WTC11 (cell line): ENCODE results near the gene IVNS1ABP. TPM values are rescaled to one million over a fixed set of nuclear protein-coding genes. Genes with fewer than 3 reads are reported as not detected.

ENCODE experiments used
- ATAC-seq: fragments of 200-7000 bp; cut with Tn5 transposase; 2 replicates; pipeline ENCODE4 v1.10.0; 2021; ENCODE audit warnings: mild to moderate bottlenecking, moderate library complexity
- CTCF ChIA-PET: fragments of 300-600 bp; sonication (Branson Sonifier 250); formaldehyde crosslinking; loops from one replicate; lab custom pipeline; 2021; ENCODE audit warnings: antibody characterized with exemption; lab: Charles Lee
- POLR2A ChIA-PET: fragments of 350-600 bp; sonication (Branson Sonifier 250); formaldehyde crosslinking; loops from one replicate; lab custom pipeline; 2021; ENCODE audit warnings: antibody characterized with exemption; lab: Charles Lee
- DNase-seq: peaks from one replicate; pipeline ENCODE4 v3.0.0; 2021; ENCODE audit warnings: low spot score
- H3K27ac Mint-ChIP-seq: 2 replicates; pipeline ENCODE4 v1.8.0; 2021; ENCODE audit warnings: mixed read lengths
- H3K27me3 Mint-ChIP-seq: 2 replicates; pipeline ENCODE4 v1.8.0; 2021; ENCODE audit warnings: low read depth, mild to moderate bottlenecking, moderate library complexity, mixed read lengths
- H3K36me3 Mint-ChIP-seq: 2 replicates; pipeline ENCODE4 v1.8.0; 2021; ENCODE audit warnings: mixed read lengths
- H3K4me1 Mint-ChIP-seq: 2 replicates; pipeline ENCODE4 v1.8.0; 2022; ENCODE audit warnings: mixed read lengths
- H3K4me3 Mint-ChIP-seq: 2 replicates; pipeline ENCODE4 v1.8.0; 2021; ENCODE audit warnings: mild to moderate bottlenecking, moderate library complexity, mixed read lengths
- H3K9me3 Mint-ChIP-seq: 2 replicates; pipeline ENCODE4 v1.8.0; 2021; ENCODE audit warnings: mixed read lengths
- CBFB ChIP-seq: sonication (generic); formaldehyde crosslinking; IDR thresholded peaks from 2 replicates; pipeline ENCODE4 v1.8.1; 2022; ENCODE audit warnings: mild to moderate bottlenecking, low read depth, missing genetic modification reagents
- CREB1 ChIP-seq: sonication (generic); formaldehyde crosslinking; IDR thresholded peaks from 2 replicates; pipeline ENCODE4 v1.8.0; 2023; ENCODE audit warnings: mild to moderate bottlenecking, missing genetic modification reagents
- MXD4 ChIP-seq: fragments of 250-450 bp; sonication (Bioruptor Pico); IDR thresholded peaks from 2 replicates; pipeline ENCODE4 v1.8.0; 2021; ENCODE audit warnings: mild to moderate bottlenecking, moderate library complexity, borderline replicate concordance
- NR1H2 ChIP-seq: sonication (generic); formaldehyde crosslinking; IDR thresholded peaks from 2 replicates; pipeline ENCODE4 v1.9.0; 2021; ENCODE audit warnings: mild to moderate bottlenecking, moderate library complexity, missing genetic modification reagents
- OVOL2 ChIP-seq: fragments of 250-450 bp; sonication (Bioruptor Pico); IDR thresholded peaks from 2 replicates; pipeline ENCODE4 v1.9.0; 2021; ENCODE audit warnings: mild to moderate bottlenecking, borderline replicate concordance
- SMAD4 ChIP-seq: sonication (generic); formaldehyde crosslinking; IDR thresholded peaks from 2 replicates; pipeline ENCODE4 v1.8.0; 2022; ENCODE audit warnings: mild to moderate bottlenecking, missing genetic modification reagents
- SP1 ChIP-seq: sonication (generic); formaldehyde crosslinking; conservative IDR thresholded peaks from 2 replicates; pipeline ENCODE4 v1.8.1; 2022; ENCODE audit warnings: missing genetic modification reagents
- TEAD1 ChIP-seq: sonication (generic); formaldehyde crosslinking; IDR thresholded peaks from 2 replicates; pipeline ENCODE4 v1.8.0; 2022; ENCODE audit warnings: mild to moderate bottlenecking, missing genetic modification reagents
- TP53 ChIP-seq: sonication (generic); formaldehyde crosslinking; IDR thresholded peaks from 2 replicates; pipeline ENCODE4 v1.8.1; 2023; ENCODE audit warnings: mild to moderate bottlenecking, missing genetic modification reagents
- ZNF121 ChIP-seq: sonication (generic); formaldehyde crosslinking; IDR thresholded peaks from 2 replicates; pipeline ENCODE4 v1.8.0; 2023; ENCODE audit warnings: missing genetic modification reagents
- ZNF219 ChIP-seq: sonication (generic); formaldehyde crosslinking; IDR thresholded peaks from 2 replicates; pipeline ENCODE4 v1.8.0; 2023; ENCODE audit warnings: missing genetic modification reagents, mild to moderate bottlenecking, borderline replicate concordance
- ZNF396 ChIP-seq: fragments of 250-450 bp; sonication (Bioruptor Pico); IDR thresholded peaks from 2 replicates; pipeline ENCODE4 v1.8.0; 2021; ENCODE audit warnings: mild to moderate bottlenecking, moderate library complexity, borderline replicate concordance
- total RNA-seq: library from RNA; stranded (reverse); gene quantifications from 3 replicates; pipeline ENCODE4 v1.2.3, GENCODE V29; 2021
- TF ChIP-seq, protein P1 (sequence below): sonication (generic); formaldehyde crosslinking; IDR thresholded peaks from 2 replicates; pipeline ENCODE4 v1.8.1; 2023; ENCODE audit warnings: mild to moderate bottlenecking, missing genetic modification reagents, moderate library complexity
- TF ChIP-seq, protein P2 (sequence below): sonication (generic); formaldehyde crosslinking; conservative IDR thresholded peaks from 2 replicates; pipeline ENCODE4 v1.8.1; 2022; ENCODE audit warnings: mild to moderate bottlenecking, missing genetic modification reagents
- TF ChIP-seq, protein P3 (sequence below): sonication (generic); formaldehyde crosslinking; IDR thresholded peaks from 2 replicates; pipeline ENCODE4 v1.8.0; 2023; ENCODE audit warnings: mild to moderate bottlenecking, missing genetic modification reagents
- TF ChIP-seq, protein P4 (sequence below): sonication (generic); formaldehyde crosslinking; IDR thresholded peaks from 2 replicates; pipeline ENCODE4 v1.8.1; 2022; ENCODE audit warnings: mild to moderate bottlenecking, missing genetic modification reagents, moderate library complexity, borderline replicate concordance
- TF ChIP-seq, protein P5 (sequence below): sonication (generic); formaldehyde crosslinking; IDR thresholded peaks from 2 replicates; pipeline ENCODE4 v1.8.1; 2023; ENCODE audit warnings: mild to moderate bottlenecking, moderate library complexity, missing genetic modification reagents
- TF ChIP-seq, protein P6 (sequence below): fragments of 250-450 bp; sonication (Bioruptor Pico); IDR thresholded peaks from 2 replicates; pipeline ENCODE4 v1.9.0; 2021; ENCODE audit warnings: moderate library complexity, mild to moderate bottlenecking, inconsistent platforms, borderline replicate concordance
- TF ChIP-seq, protein P7 (sequence below): sonication (generic); formaldehyde crosslinking; IDR thresholded peaks from 2 replicates; pipeline ENCODE4 v1.8.1; 2022; ENCODE audit warnings: low read depth, mild to moderate bottlenecking, moderate library complexity, missing genetic modification reagents, borderline replicate concordance
- TF ChIP-seq, protein P8 (sequence below): sonication (generic); formaldehyde crosslinking; conservative IDR thresholded peaks from 2 replicates; pipeline ENCODE4 v1.8.1; 2023; ENCODE audit warnings: mild to moderate bottlenecking, low read depth, missing genetic modification reagents, moderate library complexity
- TF ChIP-seq, protein P9 (sequence below): sonication (generic); formaldehyde crosslinking; IDR thresholded peaks from 2 replicates; pipeline ENCODE4 v1.8.0; 2022; ENCODE audit warnings: mild to moderate bottlenecking, missing genetic modification reagents

IVNS1ABP gene
- total RNA-seq, 1 experiment from 2014 or later = 159 TPM

DNA sequence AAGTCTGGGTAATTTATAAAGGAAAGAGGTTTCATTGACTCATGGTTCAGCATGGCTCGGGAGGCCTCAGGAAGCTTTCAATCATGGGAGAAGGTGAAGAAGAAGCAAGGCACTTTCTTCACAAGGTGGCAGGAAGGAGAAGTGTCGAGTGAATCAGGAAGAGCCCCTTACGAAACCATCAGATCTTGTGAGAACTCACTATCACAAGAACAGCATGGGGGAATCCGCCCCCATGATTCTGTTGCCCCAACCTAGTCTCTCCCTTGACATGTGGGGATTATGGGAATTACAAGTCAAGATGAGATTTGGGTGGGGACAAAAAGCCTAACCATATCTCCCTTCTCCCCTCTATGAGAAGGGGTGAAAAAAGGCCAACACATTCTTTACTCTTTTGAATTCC, 11.2 kb upstream of the IVNS1ABP start:
- H3K9me3 Mint-ChIP-seq = no peaks in the 10 kb centered on the region
- no peak overlapping the region for H3K4me3 Mint-ChIP-seq
- CTCF ChIA-PET = no interaction called here
- DNase-seq = no peak
- peaks cover 11% of the 10 kb centered on the region for H3K4me1 Mint-ChIP-seq
- no peak overlapping the region for H3K27ac Mint-ChIP-seq
- H3K36me3 Mint-ChIP-seq = no peaks in the 10 kb centered on the region
- no peak for ATAC-seq
- TF ChIP-seq MXD4 (CRISPR knock-in tag) (no peak), CBFB (CRISPR knock-in tag) (no peak), SMAD4 (CRISPR knock-in tag) (no peak), ZNF121 (CRISPR knock-in tag) (no peak), OVOL2 (CRISPR knock-in tag) (no peak), ZNF219 (CRISPR knock-in tag) (no peak), NR1H2 (CRISPR knock-in tag) (no peak), CREB1 (no peak)
- TF ChIP-seq, protein P1, sequence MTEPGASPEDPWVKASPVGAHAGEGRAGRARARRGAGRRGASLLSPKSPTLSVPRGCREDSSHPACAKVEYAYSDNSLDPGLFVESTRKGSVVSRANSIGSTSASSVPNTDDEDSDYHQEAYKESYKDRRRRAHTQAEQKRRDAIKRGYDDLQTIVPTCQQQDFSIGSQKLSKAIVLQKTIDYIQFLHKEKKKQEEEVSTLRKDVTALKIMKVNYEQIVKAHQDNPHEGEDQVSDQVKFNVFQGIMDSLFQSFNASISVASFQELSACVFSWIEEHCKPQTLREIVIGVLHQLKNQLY (CRISPR knock-in tag) = no peak
- TF ChIP-seq, protein P2, sequence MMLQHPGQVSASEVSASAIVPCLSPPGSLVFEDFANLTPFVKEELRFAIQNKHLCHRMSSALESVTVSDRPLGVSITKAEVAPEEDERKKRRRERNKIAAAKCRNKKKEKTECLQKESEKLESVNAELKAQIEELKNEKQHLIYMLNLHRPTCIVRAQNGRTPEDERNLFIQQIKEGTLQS = no peak
- POLR2A ChIA-PET = interaction anchor here (0.6 kb wide), 1 partner anchor 168 kb away, joined by 4 read pairs; no protein-coding TSS in a partner anchor
- H3K27me3 Mint-ChIP-seq = no peaks in the 10 kb centered on the region

DNA sequence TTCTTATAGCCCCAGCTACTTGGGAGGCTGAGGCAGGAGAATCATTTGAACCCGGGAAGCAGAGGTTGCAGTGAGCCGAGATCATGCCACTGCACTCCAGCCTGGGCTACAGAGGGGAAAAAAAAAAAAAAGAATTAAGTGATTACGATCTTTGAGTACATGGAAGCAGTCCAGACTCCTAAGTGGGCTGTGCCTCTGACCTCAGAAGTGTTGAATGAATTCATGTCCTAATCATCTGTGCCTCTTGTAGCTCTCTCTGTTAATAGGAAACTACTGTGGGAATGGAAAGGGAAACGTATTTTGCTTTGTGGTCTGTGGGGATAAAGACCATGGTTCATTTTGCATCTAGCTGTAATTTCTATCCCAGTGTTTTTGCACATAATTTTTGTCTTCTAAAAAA, 8.4 kb upstream of the IVNS1ABP start:
- CTCF ChIA-PET = interaction anchor here (0.7 kb wide), 1 partner anchor 188 kb away, joined by 3 read pairs; no protein-coding TSS in a partner anchor
- Mint-ChIP-seq H3K36me3 (peaks cover 19% of the 10 kb centered on the region), H3K4me3 (no peak overlapping the region), H3K9me3 (peaks cover 17% of the 10 kb centered on the region), H3K4me1 (peaks cover 11% of the 10 kb centered on the region), H3K27ac (no peak overlapping the region), H3K27me3 (no peaks in the 10 kb centered on the region)
- POLR2A ChIA-PET = interaction anchor here (0.7 kb wide), 2 partner anchors 12 to 1023 kb away, joined by 5 read pairs; no protein-coding TSS in a partner anchor
- DNase-seq (no peak), ATAC-seq (no peak)
- no peak for TF ChIP-seq ZNF396 (CRISPR knock-in tag)
- no peak for TF ChIP-seq SP1 (CRISPR knock-in tag)
- TF ChIP-seq, protein P3, sequence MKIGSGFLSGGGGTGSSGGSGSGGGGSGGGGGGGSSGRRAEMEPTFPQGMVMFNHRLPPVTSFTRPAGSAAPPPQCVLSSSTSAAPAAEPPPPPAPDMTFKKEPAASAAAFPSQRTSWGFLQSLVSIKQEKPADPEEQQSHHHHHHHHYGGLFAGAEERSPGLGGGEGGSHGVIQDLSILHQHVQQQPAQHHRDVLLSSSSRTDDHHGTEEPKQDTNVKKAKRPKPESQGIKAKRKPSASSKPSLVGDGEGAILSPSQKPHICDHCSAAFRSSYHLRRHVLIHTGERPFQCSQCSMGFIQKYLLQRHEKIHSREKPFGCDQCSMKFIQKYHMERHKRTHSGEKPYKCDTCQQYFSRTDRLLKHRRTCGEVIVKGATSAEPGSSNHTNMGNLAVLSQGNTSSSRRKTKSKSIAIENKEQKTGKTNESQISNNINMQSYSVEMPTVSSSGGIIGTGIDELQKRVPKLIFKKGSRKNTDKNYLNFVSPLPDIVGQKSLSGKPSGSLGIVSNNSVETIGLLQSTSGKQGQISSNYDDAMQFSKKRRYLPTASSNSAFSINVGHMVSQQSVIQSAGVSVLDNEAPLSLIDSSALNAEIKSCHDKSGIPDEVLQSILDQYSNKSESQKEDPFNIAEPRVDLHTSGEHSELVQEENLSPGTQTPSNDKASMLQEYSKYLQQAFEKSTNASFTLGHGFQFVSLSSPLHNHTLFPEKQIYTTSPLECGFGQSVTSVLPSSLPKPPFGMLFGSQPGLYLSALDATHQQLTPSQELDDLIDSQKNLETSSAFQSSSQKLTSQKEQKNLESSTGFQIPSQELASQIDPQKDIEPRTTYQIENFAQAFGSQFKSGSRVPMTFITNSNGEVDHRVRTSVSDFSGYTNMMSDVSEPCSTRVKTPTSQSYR (CRISPR knock-in tag) = no peak
- no peak for TF ChIP-seq TP53 (CRISPR knock-in tag)
- TF ChIP-seq, protein P4, sequence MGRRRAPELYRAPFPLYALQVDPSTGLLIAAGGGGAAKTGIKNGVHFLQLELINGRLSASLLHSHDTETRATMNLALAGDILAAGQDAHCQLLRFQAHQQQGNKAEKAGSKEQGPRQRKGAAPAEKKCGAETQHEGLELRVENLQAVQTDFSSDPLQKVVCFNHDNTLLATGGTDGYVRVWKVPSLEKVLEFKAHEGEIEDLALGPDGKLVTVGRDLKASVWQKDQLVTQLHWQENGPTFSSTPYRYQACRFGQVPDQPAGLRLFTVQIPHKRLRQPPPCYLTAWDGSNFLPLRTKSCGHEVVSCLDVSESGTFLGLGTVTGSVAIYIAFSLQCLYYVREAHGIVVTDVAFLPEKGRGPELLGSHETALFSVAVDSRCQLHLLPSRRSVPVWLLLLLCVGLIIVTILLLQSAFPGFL (CRISPR knock-in tag) = no peak
- TF ChIP-seq, protein P5, sequence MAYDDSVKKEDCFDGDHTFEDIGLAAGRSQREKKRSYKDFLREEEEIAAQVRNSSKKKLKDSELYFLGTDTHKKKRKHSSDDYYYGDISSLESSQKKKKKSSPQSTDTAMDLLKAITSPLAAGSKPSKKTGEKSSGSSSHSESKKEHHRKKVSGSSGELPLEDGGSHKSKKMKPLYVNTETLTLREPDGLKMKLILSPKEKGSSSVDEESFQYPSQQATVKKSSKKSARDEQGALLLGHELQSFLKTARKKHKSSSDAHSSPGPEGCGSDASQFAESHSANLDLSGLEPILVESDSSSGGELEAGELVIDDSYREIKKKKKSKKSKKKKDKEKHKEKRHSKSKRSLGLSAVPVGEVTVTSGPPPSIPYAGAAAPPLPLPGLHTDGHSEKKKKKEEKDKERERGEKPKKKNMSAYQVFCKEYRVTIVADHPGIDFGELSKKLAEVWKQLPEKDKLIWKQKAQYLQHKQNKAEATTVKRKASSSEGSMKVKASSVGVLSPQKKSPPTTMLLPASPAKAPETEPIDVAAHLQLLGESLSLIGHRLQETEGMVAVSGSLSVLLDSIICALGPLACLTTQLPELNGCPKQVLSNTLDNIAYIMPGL = no peak
- TF ChIP-seq, protein P1 (CRISPR knock-in tag) = no peak
- TF ChIP-seq, protein P6, sequence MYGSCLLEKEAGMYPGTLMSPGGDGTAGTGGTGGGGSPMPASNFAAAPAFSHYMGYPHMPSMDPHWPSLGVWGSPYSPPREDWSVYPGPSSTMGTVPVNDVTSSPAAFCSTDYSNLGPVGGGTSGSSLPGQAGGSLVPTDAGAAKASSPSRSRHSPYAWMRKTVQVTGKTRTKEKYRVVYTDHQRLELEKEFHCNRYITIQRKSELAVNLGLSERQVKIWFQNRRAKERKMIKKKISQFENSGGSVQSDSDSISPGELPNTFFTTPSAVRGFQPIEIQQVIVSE (CRISPR knock-in tag) = no peak
- TF ChIP-seq, protein P7, sequence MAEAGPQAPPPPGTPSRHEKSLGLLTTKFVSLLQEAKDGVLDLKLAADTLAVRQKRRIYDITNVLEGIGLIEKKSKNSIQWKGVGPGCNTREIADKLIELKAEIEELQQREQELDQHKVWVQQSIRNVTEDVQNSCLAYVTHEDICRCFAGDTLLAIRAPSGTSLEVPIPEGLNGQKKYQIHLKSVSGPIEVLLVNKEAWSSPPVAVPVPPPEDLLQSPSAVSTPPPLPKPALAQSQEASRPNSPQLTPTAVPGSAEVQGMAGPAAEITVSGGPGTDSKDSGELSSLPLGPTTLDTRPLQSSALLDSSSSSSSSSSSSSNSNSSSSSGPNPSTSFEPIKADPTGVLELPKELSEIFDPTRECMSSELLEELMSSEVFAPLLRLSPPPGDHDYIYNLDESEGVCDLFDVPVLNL (CRISPR knock-in tag) = no peak
- TF ChIP-seq, protein P8, sequence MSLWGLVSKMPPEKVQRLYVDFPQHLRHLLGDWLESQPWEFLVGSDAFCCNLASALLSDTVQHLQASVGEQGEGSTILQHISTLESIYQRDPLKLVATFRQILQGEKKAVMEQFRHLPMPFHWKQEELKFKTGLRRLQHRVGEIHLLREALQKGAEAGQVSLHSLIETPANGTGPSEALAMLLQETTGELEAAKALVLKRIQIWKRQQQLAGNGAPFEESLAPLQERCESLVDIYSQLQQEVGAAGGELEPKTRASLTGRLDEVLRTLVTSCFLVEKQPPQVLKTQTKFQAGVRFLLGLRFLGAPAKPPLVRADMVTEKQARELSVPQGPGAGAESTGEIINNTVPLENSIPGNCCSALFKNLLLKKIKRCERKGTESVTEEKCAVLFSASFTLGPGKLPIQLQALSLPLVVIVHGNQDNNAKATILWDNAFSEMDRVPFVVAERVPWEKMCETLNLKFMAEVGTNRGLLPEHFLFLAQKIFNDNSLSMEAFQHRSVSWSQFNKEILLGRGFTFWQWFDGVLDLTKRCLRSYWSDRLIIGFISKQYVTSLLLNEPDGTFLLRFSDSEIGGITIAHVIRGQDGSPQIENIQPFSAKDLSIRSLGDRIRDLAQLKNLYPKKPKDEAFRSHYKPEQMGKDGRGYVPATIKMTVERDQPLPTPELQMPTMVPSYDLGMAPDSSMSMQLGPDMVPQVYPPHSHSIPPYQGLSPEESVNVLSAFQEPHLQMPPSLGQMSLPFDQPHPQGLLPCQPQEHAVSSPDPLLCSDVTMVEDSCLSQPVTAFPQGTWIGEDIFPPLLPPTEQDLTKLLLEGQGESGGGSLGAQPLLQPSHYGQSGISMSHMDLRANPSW (CRISPR knock-in tag) = no peak
- TF ChIP-seq SMAD4 (CRISPR knock-in tag) = no peak
- TF ChIP-seq MXD4 (CRISPR knock-in tag) = no peak
- TF ChIP-seq, protein P9, sequence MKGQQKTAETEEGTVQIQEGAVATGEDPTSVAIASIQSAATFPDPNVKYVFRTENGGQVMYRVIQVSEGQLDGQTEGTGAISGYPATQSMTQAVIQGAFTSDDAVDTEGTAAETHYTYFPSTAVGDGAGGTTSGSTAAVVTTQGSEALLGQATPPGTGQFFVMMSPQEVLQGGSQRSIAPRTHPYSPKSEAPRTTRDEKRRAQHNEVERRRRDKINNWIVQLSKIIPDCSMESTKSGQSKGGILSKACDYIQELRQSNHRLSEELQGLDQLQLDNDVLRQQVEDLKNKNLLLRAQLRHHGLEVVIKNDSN (CRISPR knock-in tag) = no peak
- TF ChIP-seq TEAD1 (CRISPR knock-in tag) = no peak
